Right renal cortex interstitium (tissue), 3 donors: ENCODE measurements around the gene SRA1. TPM values are rescaled to one million over a fixed set of nuclear protein-coding genes. Genes with fewer than 3 reads are reported as not detected.

Experiments
- DNase-seq, 3 donors: peaks; one replicate each; pipeline ENCODE4 v3.0.0-alpha.2; 2013; ENCODE audit warnings: low read depth in 3 of 3, low spot score in 2 of 3
- polyA plus RNA-seq, 3 donors: library from polyadenylated mRNA; unstranded; fragments of 120-200 nt; gene quantifications; one replicate each; pipeline ENCODE4 v1.2.1, GENCODE V29; 2013; ENCODE audit not compliant: insufficient read length in 3 of 3

The SRA1 gene
- polyA plus RNA-seq, 3 donors: 20.3 to 22.8 (median 21.9) TPM

DNA sequence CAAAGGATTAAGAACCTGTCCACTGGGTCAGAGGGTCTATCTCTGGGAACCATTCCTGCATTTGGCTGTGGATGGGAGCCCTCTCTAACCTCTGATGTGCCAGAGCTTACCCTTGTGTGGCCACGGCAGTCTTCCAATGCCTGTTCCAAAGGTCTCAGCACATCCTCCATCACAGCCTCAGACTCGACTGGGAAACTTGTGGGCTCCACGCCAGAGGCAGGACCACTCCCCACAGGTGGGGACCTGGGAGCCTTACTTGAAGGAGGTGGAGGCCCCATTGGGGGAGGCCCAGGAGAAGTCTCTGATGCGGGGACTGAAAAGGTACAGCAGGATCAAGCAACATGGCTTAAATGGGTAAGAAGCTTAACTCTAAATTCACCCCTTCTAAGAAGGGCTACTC is 5.4 kb downstream of the SRA1 start:
- DNase-seq: no peak

DNA sequence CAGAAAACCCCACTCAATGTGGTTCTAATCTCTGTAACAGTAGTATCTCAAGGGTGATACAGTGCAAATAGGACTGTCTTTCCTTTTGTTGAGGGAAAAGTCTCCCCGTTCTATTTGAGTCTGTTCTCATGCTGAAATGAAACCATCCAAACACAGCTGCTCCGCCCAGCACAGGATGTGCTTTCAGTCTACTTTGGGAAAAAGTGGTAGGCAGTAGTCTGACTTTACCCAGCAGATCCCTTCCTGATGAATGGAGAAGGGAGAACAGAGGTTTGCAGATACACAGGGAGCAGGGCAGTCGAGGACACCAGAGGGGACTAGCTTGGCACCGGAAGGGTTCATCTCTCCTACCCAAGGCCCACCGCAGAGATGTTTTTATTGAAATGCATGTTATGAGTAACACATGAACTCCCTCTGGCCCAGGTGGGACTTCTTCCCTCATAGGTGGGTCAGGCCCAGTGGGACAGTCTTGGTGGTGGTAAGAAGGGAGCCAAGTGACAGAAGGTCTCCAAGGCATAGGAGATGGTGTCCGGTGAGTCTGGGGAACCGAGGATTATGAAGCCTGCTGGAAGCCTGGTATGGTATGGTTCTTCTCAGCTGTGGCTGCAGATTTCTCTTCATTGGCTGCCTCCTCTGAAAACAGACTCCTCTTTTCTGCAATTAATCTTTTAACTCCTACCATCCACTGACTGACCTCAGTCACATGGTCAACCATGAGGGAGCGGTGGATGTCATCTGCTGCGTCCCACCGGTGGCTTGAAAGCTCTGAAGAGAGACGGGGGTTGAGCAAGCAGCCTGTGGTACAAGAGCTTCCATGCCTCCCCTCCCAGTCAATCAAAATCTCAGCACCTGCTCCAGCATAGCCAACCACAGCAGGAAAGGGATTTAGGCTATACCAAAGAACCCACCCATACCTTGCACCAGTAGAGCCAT is 6.9 kb downstream of the SRA1 start:
- DNase-seq: no peak

DNA sequence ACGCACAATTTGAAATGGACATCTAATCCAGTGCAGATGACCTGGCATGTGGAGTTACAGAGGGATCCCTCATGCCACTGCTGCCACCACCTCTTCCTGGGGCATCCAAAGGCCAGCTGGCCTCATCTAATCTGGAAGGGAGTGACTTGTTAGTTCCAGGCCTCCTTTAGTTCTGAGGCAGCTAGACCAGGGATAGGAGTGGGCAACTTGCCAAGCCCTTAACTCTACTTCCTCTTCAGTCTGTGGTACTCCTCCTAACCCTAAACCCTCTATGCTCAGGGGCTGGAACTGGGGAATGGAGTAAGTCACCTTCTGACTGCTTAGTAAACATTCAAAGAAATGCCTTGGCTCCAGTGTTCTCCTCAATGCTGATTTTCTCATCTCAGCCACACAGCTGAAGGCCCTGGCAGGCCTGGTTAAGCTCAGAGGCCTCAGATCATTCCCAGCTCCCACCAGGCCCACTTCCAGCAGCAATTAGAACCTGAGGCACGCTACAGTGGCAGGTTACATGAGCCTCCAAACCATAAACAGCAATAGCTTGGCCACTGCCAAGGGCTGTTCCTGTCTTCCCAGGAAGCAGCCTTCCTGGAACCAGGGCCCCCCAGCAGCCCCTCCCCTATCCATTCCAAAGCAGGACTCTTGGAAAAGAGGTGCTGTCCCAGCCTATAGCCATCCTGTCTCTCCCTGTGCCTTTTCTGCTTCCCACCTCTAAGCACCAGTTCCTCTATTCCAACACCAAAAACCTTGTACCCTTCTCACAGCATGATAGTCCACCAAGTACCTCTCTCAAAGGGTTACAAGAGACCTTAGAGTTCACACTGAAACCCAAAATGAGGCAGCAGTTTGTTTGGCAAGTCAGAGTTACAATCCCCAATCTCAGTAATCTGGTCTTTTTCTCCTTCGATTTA is 7.8 kb downstream of the SRA1 start:
- DNase-seq: no peak

DNA sequence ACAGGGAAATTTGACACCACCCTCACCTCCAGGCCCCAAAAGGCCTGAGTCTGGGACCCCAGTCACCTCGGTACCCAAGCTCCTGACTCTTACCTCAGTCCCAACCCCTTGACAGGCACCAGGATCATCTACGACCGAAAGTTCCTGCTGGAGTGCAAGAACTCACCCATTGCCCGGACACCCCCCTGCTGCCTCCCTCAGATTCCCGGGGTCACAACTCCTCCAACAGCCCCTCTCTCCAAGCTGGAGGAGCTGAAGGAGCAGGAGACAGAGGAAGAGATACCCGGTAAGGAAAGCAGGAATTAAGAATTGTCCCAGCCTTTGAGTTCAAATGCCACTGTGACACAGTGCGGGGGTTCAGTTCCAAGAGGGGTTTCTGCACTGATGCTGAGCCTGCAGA is 8.5 kb downstream of the SRA1 start:
- DNase-seq: no peak

DNA sequence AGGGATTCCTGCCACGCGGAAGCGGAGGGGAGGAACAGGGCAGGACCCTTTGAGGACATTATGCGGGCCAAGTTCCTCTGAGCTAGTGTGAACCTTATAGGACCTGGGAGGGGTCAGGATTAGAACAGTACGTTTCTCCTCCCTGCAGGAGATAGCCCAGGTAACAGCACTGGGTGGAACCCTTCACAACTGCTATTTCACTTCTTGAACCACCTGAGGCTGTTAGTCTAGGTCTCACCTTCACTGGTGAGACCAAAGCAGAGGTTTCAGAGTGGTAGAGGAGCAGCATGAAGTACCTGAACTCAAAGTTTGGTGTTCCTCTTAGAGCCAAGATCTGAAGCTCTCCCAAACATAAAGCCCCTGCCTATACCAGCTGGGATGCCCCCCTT is 9.0 kb downstream of the SRA1 start:
- no peak for DNase-seq

DNA sequence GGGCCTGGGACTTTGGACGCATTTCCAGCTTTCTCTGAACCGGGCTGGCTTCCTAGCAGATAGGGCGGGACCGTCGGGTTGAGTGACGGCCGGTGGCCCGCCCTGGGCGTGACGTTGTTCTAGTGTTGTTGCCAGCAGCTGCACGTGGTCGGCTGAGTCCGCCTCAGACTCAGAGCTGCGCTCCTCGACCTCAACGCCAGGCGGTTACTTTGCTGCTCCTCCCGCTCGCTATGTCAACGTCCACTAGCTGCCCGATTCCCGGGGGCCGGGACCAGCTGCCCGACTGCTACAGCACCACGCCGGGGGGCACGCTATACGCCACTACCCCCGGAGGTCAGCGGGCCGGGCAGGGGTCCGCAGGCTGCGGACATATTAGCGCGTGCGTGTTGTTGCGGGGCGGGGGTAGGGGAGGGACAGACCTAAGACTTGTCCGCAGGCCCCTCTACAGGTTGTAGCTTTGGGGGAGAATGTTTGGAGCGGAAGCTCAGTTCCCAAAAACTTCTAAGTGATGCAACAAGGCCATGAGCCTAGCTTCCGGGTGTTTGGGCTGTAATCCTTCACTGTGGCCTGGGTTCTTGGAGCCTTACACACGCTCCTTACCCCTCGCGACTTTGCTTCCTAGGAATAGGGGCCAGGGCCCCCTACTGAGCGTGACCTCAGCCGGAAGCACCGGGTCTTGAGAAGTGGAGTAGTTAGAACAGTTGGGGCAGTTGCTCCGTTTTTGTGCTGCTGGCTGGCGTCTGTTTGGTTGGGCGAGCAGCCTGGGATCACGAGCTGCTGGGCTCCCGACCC is 9.6 kb downstream of the SRA1 start, which contains the start of gene EIF4EBP3:
TSS of gene EIF4EBP3 (plus strand) at position 155 of the 792 bp plus-strand sequence. CDS start at position 231, 76 bp downstream.
- DNase-seq: peak; percentile 86 to 87 (median 87)

DNA sequence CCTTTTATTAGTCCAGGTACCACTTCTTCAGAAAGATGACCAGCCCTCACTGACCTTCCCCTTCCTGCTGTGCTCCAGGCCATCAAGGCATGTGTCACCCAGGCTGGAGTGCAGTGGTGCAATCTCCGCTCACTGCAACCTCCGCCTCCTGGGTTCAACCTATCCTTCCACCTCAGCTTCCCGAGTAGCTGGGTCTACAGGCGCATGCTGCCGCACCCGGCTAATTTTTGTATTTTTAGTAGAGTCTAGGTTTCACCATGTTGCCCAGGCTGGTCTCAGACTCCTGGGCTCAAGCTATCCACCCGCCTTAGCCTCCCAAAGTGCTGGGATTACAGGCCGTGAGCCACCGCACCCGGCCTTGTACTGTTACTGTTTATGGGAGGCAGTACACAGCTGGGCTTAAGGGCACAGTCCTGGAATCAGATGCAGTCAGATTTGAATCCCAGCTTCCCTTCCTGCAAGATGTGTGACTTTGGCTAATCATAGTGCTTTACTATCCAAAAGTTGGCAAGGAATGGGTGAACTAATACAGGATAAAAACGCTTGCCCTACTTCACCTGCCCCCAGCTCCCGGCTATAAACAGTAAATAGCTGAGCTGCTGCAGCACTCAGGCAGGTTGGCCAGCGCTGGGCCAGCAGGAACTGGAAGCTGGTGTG is 10.3 kb downstream of the SRA1 start:
- DNase-seq: no peak

DNA sequence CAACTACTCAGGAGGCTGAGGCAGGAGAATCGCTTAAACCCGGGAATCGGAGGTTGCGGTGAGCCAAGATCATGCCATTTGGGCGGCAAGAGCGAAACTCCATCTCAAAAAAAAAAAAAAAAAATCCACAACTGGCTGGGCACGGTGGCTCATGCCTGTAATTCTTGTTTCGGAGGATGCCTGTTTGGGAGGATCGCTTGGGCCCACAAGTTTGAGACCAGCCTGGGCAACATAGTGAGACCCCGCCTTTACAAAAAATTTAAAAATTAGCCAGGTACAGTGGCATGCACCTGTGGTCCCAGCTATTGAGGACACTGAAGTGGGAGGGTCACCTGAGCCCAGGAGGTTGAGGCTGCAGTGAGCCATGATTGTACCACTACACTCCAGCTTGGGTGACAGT is 11.7 kb downstream of the SRA1 start:
- DNase-seq: no peak

DNA sequence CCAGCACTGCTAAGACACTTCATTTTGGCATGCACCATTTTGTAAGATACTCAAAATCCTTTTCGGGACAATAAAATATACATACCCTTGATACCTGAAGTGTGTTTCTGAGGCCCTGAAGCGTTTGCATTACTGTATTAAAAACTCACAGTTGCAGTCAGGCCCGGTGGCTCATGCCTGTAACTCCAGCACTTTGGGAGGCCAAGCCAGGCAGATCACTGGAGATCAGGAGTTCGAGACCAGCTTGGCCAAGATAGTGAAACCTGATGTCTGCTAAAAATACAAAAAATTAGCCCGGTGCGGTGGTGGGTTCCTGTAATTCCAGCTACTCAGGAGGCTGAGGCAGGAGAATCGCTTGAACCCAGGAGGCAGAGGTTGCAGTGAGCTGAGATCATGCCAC is 12.3 kb downstream of the SRA1 start:
- DNase-seq: no peak

DNA sequence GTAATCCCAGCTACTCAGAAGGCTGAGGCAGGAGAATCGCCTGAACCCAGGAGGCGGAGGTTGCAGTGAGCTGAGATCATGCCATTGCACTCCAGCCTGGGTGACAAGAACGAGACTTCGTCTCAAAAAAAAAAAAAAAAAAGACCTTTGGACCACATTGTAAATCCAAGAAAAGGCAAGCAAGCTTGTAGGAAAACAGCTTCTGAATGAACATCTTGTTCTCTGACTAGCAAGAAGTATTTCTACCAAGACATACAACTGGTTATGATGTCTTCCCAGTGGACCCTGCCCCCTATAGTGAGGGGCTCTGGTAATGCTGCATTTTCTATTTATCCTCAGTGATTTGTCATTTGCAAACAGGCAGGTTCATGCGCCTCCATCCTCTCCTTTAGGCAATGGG is 14.3 kb downstream of the SRA1 start:
- no peak for DNase-seq

DNA sequence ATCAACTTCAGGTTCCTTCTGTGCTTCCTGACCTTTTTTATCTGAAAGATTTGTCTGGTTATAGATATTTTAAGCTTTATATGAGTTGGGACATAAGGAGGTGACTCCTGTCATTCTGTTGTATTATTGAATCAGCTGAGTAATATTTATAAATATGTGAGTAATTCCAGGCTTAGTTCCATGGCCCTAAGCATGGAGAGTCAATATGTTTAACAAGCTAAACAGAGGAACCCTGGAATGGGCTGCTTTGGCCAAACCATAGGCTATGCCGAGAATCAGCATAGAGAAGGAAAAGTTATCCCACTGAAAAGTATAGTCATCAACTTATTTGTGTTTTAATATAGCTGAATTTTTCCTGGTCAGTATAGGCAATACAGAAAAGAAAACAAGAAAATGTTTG is 17.0 kb downstream of the SRA1 start:
- no peak for DNase-seq

DNA sequence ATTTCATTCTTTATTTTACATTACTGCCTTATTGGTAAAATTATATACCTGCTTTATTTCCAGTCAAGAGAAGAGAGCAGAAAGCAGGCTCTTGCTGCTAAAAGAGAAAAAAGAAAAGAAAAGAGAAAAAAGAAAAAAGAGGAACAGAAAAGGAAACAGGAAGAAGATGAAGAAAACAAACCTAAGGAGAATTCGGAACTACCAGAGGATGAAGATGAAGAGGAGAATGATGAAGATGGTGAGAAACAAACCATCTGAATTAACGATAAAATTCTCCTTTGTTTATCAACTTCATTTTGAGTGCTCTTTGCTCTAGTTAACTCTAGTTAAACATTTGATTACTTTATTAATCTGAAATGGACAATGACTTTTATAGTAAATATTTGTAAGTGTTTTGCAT is 33.3 kb downstream of the SRA1 start:
- no peak for DNase-seq

DNA sequence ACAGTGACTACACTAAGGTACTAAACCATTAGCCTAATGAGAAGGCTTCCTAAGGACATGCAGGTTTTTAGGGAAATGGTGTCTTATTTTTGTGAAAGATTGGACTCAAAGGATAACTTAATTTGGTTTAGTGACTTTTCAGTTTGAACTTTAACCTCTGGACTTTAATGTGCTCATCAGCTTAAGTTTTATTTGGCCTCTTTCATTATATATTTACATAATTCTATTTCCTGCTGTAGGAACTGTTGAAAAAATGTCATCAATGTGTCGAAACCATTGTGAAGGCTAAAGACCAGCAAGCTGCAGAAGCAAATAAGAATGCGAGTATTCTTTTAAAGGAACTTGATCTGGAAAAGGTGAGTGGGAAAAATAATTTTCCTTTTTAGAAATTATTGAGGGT is 44.1 kb downstream of the SRA1 start:
- DNase-seq: no peak

DNA sequence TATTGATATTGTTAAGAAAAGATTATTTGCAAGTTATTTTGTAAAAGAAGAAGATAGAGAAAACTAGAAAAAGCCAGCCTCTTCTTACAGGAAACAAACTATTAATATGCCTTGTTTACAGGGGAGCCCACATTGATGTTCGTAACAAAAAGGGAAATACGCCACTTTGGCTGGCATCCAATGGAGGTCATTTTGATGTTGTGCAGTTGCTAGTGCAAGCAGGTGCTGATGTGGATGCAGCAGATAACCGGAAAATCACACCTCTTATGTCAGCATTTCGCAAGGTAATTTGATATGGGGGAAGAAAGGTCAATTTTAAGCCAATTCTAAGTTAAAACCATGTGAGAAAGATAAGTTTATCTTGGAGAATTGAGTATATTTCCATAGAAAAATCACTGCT is 47.4 kb downstream of the SRA1 start:
- DNase-seq: no peak

DNA sequence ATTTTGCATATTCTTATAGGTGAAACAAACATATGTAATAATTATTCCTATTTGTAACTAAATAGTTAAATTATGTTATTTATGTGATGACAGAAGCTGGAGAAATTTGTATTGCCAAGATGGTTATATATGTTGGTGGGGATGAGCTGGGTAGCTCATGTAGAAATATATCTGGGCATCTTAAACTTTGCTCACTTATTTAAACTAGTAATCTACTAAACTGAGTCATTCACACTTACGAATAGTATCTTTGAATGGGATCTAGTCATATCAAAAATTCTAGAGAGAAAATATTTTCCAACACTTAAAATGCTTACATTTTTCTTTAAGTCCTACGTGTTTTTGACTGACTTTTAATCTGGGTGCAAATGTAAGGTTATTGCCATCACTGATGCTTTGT is 54.4 kb downstream of the SRA1 start:
- DNase-seq: no peak

Other genes starting within 250 kb of the SRA1 start
- 10 to 100 TPM in 1 of 3 donors, 1 to 10 TPM in 2; 8.6 to 11.4 (median 10.0) TPM for gene HBEGF, start 210.9 kb downstream of the SRA1 start, polyA plus RNA-seq
- gene SLC4A9, start 197.3 kb downstream of the SRA1 start, polyA plus RNA-seq: 10 to 100 TPM; 18.1 to 28.6 (median 23.9) TPM
- 100 to 1,000 TPM; 108 to 114 (median 111) TPM for gene ANKHD1, start 155.6 kb downstream of the SRA1 start, polyA plus RNA-seq
- gene EIF4EBP3, start 9.8 kb downstream of the SRA1 start, polyA plus RNA-seq: 10 to 100 TPM in 1 of 3 donors, 1 to 10 TPM in 2; 9.8 to 11.5 (median 9.9) TPM
- 10 to 100 TPM; 23.8 to 33.1 (median 30.5) TPM for gene APBB3, start 7.1 kb upstream of the SRA1 start, polyA plus RNA-seq
- 10 to 100 TPM; 79.0 to 91.7 (median 79.8) TPM for gene SLC35A4, start 7.4 kb upstream of the SRA1 start, polyA plus RNA-seq
- 1 to 10 TPM; 5.6 to 7.6 (median 7.5) TPM for gene CD14, start 75.7 kb upstream of the SRA1 start, polyA plus RNA-seq
- 10 to 100 TPM; 15.4 to 16.9 (median 16.6) TPM for gene TMCO6, start 82.0 kb upstream of the SRA1 start, polyA plus RNA-seq
- gene NDUFA2, start 90.2 kb upstream of the SRA1 start, polyA plus RNA-seq: 10 to 100 TPM; 66.7 to 84.4 (median 75.4) TPM
- gene IK, start 90.4 kb upstream of the SRA1 start, polyA plus RNA-seq: 100 to 1,000 TPM; 180 to 194 (median 192) TPM
- 10 to 100 TPM; 12.8 to 13.7 (median 13.2) TPM for gene WDR55, start 107.4 kb upstream of the SRA1 start, polyA plus RNA-seq
- gene DND1, start 116.1 kb upstream of the SRA1 start, polyA plus RNA-seq: not detected
- gene HARS1, start 133.9 kb upstream of the SRA1 start, polyA plus RNA-seq: 10 to 100 TPM; 67.2 to 71.7 (median 71.1) TPM
- 10 to 100 TPM; 43.1 to 47.5 (median 45.4) TPM for gene HARS2, start 134.0 kb upstream of the SRA1 start, polyA plus RNA-seq
- gene ZMAT2, start 143.0 kb upstream of the SRA1 start, polyA plus RNA-seq: 100 to 1,000 TPM; 147 to 162 (median 157) TPM
- under 1 TPM in 2 of 3 donors, not detected in 1; 0.06 to 0.08 TPM for gene PCDHA1, start 228.7 kb upstream of the SRA1 start, polyA plus RNA-seq
- gene PCDHA2, start 237.4 kb upstream of the SRA1 start, polyA plus RNA-seq: under 1 TPM; 0.23 to 0.40 (median 0.35) TPM
- gene PCDHA3, start 243.6 kb upstream of the SRA1 start, polyA plus RNA-seq: under 1 TPM; 0.22 to 0.65 (median 0.45) TPM
- 1 to 10 TPM in 2 of 3 donors, under 1 TPM in 1; 0.86 to 1.3 (median 1.3) TPM for gene PCDHA4, start 249.6 kb upstream of the SRA1 start, polyA plus RNA-seq